SK-N-SH treated with all-trans-retinoic acid at 6 μM for 48 hours (cell line): ENCODE measurements around the gene NCMAP.

Experiments
- ATAC-seq: fragments of 200-7000 bp; cut with Tn5 transposase; 3 replicates; pipeline ENCODE4 v1.9.1; 2020; ENCODE audit warnings: mild to moderate bottlenecking, moderate library complexity
- ARNTL ChIP-seq: fragments of 450-650 bp; formaldehyde crosslinking; IDR thresholded peaks from 2 replicates; pipeline ENCODE4 v1.5.0; 2020; ENCODE audit warnings: low read depth, mild to moderate bottlenecking, moderate library complexity, borderline replicate concordance
- ESRRG ChIP-seq: fragments of 250-450 bp; sonication (Bioruptor Pico); IDR thresholded peaks from 2 replicates; pipeline ENCODE4 v1.6.1; 2021; ENCODE audit warnings: mild to moderate bottlenecking
- GLIS3 ChIP-seq: fragments of 250-450 bp; sonication (Bioruptor Pico); IDR thresholded peaks from 2 replicates; pipeline ENCODE4 v1.5.0; 2020; ENCODE audit warnings: mild to moderate bottlenecking, moderate library complexity
- ISL1 ChIP-seq: fragments of 250-450 bp; sonication (Bioruptor Pico); IDR thresholded peaks from 2 replicates; pipeline ENCODE4 v2.1.2; 2022; ENCODE audit warnings: mild to moderate bottlenecking, moderate library complexity
- OSR1 ChIP-seq: fragments of 250-450 bp; sonication (Bioruptor Pico); IDR thresholded peaks from 2 replicates; pipeline ENCODE4 v1.8.0; 2022; ENCODE audit warnings: moderate library complexity, mild to moderate bottlenecking, inconsistent platforms
- PPARA ChIP-seq: fragments of 250-450 bp; sonication (Bioruptor Pico); IDR thresholded peaks from 2 replicates; pipeline ENCODE4 v1.5.0; 2020; ENCODE audit warnings: mild to moderate bottlenecking, borderline replicate concordance
- RARB ChIP-seq: fragments of 250-450 bp; sonication (Bioruptor Pico); IDR thresholded peaks from 2 replicates; pipeline ENCODE4 v1.8.0; 2021; ENCODE audit warnings: mild to moderate bottlenecking, moderate library complexity
- SNAI2 ChIP-seq: fragments of 250-450 bp; sonication (Bioruptor Pico); IDR thresholded peaks from 2 replicates; pipeline ENCODE4 v1.5.0; 2020; ENCODE audit warnings: mild to moderate bottlenecking, moderate library complexity
- TCF4 ChIP-seq: fragments of 250-450 bp; sonication (Bioruptor Pico); IDR thresholded peaks from 2 replicates; pipeline ENCODE4 v1.8.0; 2021; ENCODE audit warnings: mild to moderate bottlenecking, moderate library complexity, borderline replicate concordance
- TOX ChIP-seq: fragments of 250-450 bp; sonication (Bioruptor Pico); IDR thresholded peaks from 2 replicates; pipeline ENCODE4 v1.8.0; 2021; ENCODE audit warnings: mild to moderate bottlenecking, moderate library complexity, borderline replicate concordance
- ZC3H10 ChIP-seq: fragments of 250-450 bp; sonication (Bioruptor Pico); IDR thresholded peaks from 2 replicates; pipeline ENCODE4 v1.5.1; 2021; ENCODE audit warnings: mild to moderate bottlenecking, moderate library complexity
- ZFP3 ChIP-seq: fragments of 250-450 bp; sonication (Bioruptor Pico); IDR thresholded peaks from 2 replicates; pipeline ENCODE4 v1.5.0; 2020; ENCODE audit warnings: mild to moderate bottlenecking, moderate library complexity
- ZFP30 ChIP-seq: fragments of 450-650 bp; formaldehyde crosslinking; IDR thresholded peaks from 2 replicates; pipeline ENCODE4 v1.5.0; 2022; ENCODE audit warnings: mild to moderate bottlenecking, moderate library complexity
- ZNF565 ChIP-seq: fragments of 450-650 bp; formaldehyde crosslinking; conservative IDR thresholded peaks from 2 replicates; pipeline ENCODE4 v1.5.0; 2020; ENCODE audit warnings: low read depth, mild to moderate bottlenecking, moderate library complexity
- ZNF8 ChIP-seq: fragments of 450-650 bp; formaldehyde crosslinking; IDR thresholded peaks from 2 replicates; pipeline ENCODE4 v1.5.0; 2020; ENCODE audit warnings: mild to moderate bottlenecking, moderate library complexity
- TF ChIP-seq, protein P1 (sequence below): fragments of 250-450 bp; sonication (Bioruptor Pico); IDR thresholded peaks from 2 replicates; pipeline ENCODE4 v1.5.0; 2020; ENCODE audit warnings: mild to moderate bottlenecking, moderate library complexity
- TF ChIP-seq, protein P2 (sequence below): fragments of 250-450 bp; sonication (Bioruptor Pico); IDR thresholded peaks from 2 replicates; pipeline ENCODE4 v1.8.0; 2020; ENCODE audit warnings: mild to moderate bottlenecking, moderate library complexity, borderline replicate concordance
- TF ChIP-seq, protein P3 (sequence below): fragments of 250-450 bp; sonication (Bioruptor Pico); IDR thresholded peaks from 2 replicates; pipeline ENCODE4 v1.8.0; 2021; ENCODE audit warnings: low read depth, mild to moderate bottlenecking, moderate library complexity, borderline replicate concordance
- TF ChIP-seq, protein P4 (sequence below): fragments of 250-450 bp; sonication (Bioruptor Pico); IDR thresholded peaks from 2 replicates; pipeline ENCODE4 v1.5.1; 2020; ENCODE audit warnings: low read depth, mild to moderate bottlenecking, moderate library complexity

NCMAP gene

DNA sequence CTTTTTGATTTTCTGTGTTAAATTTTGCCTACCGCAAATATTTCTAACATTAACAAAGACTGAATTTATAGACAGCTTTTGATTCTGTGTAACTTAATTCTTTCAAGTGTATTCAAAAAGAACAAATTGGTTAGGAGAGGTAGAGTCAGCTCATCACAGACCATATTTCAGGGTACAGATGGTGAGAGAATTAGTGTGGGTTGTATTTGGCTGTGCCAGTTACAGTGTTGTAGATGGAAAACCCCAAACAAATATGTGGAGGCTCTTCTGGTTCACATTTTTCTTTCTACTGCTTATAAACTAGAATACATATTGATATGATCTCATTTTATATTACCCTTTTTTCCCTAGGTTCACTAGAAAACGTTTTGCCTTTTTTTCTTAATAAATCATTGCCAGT lies 42.2 kb upstream of the NCMAP start:
- TF ChIP-seq ISL1 (no peak), TCF4 (CRISPR knock-in tag) (no peak), RARB (CRISPR knock-in tag) (no peak), ZFP30 (CRISPR knock-in tag) (no peak), GLIS3 (no peak), ZFP3 (CRISPR knock-in tag) (no peak), PPARA (no peak), ZC3H10 (no peak), ZNF8 (CRISPR knock-in tag) (no peak), OSR1 (CRISPR knock-in tag) (no peak), SNAI2 (CRISPR knock-in tag) (no peak), ESRRG (CRISPR knock-in tag) (no peak), ARNTL (CRISPR knock-in tag) (no peak), ZNF565 (CRISPR knock-in tag) (no peak), TOX (no peak)
- TF ChIP-seq, protein P1, sequence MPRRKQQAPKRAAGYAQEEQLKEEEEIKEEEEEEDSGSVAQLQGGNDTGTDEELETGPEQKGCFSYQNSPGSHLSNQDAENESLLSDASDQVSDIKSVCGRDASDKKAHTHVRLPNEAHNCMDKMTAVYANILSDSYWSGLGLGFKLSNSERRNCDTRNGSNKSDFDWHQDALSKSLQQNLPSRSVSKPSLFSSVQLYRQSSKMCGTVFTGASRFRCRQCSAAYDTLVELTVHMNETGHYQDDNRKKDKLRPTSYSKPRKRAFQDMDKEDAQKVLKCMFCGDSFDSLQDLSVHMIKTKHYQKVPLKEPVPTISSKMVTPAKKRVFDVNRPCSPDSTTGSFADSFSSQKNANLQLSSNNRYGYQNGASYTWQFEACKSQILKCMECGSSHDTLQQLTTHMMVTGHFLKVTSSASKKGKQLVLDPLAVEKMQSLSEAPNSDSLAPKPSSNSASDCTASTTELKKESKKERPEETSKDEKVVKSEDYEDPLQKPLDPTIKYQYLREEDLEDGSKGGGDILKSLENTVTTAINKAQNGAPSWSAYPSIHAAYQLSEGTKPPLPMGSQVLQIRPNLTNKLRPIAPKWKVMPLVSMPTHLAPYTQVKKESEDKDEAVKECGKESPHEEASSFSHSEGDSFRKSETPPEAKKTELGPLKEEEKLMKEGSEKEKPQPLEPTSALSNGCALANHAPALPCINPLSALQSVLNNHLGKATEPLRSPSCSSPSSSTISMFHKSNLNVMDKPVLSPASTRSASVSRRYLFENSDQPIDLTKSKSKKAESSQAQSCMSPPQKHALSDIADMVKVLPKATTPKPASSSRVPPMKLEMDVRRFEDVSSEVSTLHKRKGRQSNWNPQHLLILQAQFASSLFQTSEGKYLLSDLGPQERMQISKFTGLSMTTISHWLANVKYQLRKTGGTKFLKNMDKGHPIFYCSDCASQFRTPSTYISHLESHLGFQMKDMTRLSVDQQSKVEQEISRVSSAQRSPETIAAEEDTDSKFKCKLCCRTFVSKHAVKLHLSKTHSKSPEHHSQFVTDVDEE (CRISPR knock-in tag), result no peak
- TF ChIP-seq, protein P2, sequence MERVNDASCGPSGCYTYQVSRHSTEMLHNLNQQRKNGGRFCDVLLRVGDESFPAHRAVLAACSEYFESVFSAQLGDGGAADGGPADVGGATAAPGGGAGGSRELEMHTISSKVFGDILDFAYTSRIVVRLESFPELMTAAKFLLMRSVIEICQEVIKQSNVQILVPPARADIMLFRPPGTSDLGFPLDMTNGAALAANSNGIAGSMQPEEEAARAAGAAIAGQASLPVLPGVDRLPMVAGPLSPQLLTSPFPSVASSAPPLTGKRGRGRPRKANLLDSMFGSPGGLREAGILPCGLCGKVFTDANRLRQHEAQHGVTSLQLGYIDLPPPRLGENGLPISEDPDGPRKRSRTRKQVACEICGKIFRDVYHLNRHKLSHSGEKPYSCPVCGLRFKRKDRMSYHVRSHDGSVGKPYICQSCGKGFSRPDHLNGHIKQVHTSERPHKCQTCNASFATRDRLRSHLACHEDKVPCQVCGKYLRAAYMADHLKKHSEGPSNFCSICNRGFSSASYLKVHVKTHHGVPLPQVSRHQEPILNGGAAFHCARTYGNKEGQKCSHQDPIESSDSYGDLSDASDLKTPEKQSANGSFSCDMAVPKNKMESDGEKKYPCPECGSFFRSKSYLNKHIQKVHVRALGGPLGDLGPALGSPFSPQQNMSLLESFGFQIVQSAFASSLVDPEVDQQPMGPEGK, result no peak
- TF ChIP-seq, protein P3, sequence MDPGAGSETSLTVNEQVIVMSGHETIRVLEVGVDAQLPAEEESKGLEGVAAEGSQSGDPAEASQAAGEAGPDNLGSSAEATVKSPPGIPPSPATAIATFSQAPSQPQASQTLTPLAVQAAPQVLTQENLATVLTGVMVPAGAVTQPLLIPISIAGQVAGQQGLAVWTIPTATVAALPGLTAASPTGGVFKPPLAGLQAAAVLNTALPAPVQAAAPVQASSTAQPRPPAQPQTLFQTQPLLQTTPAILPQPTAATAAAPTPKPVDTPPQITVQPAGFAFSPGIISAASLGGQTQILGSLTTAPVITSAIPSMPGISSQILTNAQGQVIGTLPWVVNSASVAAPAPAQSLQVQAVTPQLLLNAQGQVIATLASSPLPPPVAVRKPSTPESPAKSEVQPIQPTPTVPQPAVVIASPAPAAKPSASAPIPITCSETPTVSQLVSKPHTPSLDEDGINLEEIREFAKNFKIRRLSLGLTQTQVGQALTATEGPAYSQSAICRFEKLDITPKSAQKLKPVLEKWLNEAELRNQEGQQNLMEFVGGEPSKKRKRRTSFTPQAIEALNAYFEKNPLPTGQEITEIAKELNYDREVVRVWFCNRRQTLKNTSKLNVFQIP (CRISPR knock-in tag), result no peak
- TF ChIP-seq, protein P4, sequence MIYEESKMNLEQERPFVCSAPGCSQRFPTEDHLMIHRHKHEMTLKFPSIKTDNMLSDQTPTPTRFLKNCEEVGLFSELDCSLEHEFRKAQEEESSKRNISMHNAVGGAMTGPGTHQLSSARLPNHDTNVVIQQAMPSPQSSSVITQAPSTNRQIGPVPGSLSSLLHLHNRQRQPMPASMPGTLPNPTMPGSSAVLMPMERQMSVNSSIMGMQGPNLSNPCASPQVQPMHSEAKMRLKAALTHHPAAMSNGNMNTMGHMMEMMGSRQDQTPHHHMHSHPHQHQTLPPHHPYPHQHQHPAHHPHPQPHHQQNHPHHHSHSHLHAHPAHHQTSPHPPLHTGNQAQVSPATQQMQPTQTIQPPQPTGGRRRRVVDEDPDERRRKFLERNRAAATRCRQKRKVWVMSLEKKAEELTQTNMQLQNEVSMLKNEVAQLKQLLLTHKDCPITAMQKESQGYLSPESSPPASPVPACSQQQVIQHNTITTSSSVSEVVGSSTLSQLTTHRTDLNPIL (CRISPR knock-in tag), result no peak
- no peak for ATAC-seq

DNA sequence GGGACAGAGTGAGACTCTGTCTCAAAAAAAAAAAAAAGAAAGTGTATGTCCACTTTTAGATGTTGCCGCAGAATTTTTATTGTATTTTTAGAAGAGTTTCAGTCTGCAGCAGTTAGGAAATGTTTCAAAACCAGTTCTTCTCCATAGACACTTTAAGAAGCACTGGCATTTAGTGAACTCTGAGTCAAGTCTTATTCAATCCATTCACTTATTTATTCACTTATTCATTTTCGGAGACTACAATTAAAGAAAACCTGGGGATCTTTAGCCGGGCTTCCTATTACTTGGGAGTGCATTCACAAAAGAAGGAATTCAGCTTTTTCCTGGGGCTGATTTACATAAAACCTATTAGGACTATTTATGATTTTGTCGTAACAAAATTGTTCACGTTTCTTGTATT lies 40.9 kb upstream of the NCMAP start:
- TF ChIP-seq TOX (no peak), OSR1 (CRISPR knock-in tag) (no peak), RARB (CRISPR knock-in tag) (no peak)
- TF ChIP-seq, protein P2, result no peak
- TF ChIP-seq, protein P4 (CRISPR knock-in tag), result no peak
- no peak for ATAC-seq

DNA sequence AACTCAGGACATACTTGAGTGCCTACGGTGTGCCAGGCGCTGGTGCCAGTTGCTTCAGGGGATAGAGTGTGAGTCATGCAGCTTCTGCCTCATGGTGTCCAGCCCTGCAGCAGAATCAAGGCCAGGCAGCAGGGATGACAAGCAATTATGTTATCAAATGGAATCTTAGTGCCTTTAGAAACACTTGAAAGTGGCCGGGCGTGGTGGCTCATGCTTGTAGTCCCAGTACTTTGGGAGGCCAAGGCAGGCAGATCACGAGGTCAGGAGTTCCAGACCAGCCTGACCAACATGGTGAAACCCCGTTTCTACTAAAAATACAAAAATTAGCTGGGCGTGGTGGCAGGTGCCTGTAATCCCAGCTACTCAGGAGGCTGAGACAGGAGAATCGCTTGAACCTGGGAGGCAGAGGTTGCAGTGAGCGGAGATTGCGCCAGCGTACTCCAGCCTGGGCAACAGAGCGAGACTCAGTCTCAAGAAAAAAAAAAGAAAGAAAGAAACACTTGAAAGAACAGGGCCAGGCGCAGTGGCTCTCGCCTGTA lies 40.1 kb upstream of the NCMAP start:
- ATAC-seq, result peak; percentile 95
